ENCODE measurements around the gene PTPRD. TPM values are rescaled to one million over a fixed set of nuclear protein-coding genes. Genes with fewer than 3 reads are reported as not detected.

The PTPRD gene
- total RNA-seq, 1 donor from 2014 or later = 30.8 TPM

DNA sequence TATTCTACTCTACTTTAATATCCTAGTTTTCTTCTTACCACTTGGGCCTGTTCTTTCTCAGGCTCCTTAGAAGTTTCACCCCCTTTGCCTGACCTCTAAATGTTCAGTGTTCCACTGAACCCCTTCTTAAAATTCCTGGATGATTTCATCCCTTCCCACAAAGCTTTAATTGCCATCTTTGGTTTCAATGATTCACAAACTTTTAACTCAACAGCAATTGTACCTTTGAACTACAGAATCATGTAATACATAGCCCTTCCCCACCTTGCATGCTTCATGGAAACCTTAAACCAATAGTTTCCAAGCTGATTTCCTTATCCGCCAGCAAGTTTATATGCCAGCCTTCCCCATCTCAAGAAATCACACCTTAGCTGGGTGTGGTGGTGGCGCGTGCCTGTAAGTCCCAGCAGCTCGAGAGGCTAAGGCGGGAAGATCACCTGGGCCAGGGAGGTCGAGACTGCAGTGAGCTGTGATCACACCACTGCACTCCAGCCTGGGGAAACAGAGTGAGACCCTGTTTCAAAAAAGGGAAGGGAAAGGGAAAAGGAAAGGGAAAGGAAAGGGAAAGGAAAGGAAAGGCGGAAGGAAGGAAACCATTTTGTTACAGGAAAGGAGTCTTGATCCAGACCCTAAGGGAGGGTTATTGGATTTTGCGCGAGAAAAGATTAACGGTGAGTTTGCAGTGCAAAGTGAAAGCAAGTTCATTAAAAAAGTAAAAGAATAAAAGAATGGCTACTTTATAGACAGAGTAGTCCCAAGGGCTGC, 1789.5 kb downstream of the PTPRD start:
- intact Hi-C loops (cut with DNase I) = no loop called here
- H3K27me3 ChIP-seq = no peaks in the 10 kb centered on the region
- H3K36me3 ChIP-seq = no peaks in the 10 kb centered on the region
- H3K27ac ChIP-seq = no peak overlapping the region
- DNase-seq = no peak
- TF ChIP-seq, protein P1, sequence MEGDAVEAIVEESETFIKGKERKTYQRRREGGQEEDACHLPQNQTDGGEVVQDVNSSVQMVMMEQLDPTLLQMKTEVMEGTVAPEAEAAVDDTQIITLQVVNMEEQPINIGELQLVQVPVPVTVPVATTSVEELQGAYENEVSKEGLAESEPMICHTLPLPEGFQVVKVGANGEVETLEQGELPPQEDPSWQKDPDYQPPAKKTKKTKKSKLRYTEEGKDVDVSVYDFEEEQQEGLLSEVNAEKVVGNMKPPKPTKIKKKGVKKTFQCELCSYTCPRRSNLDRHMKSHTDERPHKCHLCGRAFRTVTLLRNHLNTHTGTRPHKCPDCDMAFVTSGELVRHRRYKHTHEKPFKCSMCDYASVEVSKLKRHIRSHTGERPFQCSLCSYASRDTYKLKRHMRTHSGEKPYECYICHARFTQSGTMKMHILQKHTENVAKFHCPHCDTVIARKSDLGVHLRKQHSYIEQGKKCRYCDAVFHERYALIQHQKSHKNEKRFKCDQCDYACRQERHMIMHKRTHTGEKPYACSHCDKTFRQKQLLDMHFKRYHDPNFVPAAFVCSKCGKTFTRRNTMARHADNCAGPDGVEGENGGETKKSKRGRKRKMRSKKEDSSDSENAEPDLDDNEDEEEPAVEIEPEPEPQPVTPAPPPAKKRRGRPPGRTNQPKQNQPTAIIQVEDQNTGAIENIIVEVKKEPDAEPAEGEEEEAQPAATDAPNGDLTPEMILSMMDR (IDR thresholded peaks at IDR 0.05) = no peak
- no peaks in the 10 kb centered on the region for H3K4me1 ChIP-seq
- H3K9me3 ChIP-seq = no peaks in the 10 kb centered on the region
- no peak for ATAC-seq
- no peak overlapping the region for H3K4me3 ChIP-seq

DNA sequence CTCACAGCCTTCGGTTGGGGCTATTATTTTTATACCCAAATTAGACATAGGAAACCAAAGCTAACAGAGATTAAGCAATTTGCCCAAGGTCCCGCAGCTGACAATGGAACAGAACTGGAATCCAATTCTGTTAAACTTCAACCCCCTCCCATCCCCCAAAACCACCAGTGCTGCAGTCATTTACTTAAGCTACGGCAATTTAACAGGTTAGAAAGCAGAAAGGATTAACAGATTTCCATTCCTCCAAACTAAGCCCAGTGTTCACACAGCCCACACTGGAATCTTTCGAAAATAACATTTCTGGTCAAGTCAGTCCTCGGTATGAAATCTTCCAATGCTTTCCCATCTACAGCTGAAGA, 1790.2 kb downstream of the PTPRD start:
- H3K9me3 ChIP-seq = no peaks in the 10 kb centered on the region
- H3K27ac ChIP-seq = no peak overlapping the region
- H3K27me3 ChIP-seq = no peaks in the 10 kb centered on the region
- TF ChIP-seq, protein P1 (IDR thresholded peaks at IDR 0.05) = no peak
- no peak for ATAC-seq
- no peaks in the 10 kb centered on the region for H3K4me1 ChIP-seq
- intact Hi-C loops (cut with DNase I) = no loop called here
- no peak overlapping the region for H3K4me3 ChIP-seq
- H3K36me3 ChIP-seq = no peaks in the 10 kb centered on the region
- no peak for DNase-seq

DNA sequence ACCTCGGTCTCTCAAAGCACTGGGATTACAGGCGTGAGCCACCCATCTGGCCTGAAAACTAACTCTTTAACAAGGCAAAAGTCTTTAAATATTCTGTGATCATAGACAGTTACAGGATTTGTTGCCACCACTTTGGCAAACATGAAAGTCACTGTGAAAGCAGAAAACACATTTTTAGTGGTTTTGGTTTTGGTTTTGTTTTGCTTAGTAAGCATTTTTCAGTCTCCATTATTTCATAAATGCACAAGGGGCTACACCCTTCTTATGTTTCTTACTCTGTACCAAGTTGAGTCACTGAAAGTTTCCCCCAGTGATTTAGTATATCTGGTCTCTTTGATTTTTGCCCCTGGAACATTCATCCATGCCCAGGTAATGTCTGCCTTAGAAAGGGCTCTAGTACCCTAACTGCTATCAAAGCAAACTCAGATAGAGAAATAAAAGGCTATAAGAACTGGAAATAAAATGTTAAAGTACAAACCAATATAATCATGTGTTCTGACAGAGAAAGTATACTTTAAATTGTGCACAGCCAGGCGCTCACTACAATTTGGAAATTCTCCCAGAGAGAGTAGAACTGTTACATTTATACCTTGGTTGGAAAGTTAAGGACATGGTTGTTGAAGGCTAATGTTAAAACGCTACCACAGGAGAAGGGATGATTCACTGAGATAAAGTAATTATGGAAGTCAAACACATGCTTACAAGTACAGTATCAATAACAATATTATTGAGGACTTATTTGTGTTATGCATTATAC, 1790.7 kb downstream of the PTPRD start:
- Histone ChIP-seq H3K36me3 (no peaks in the 10 kb centered on the region), H3K9me3 (no peaks in the 10 kb centered on the region), H3K4me3 (no peak overlapping the region), H3K4me1 (no peaks in the 10 kb centered on the region), H3K27ac (no peak overlapping the region), H3K27me3 (no peaks in the 10 kb centered on the region)
- ATAC-seq (no peak), DNase-seq (no peak)
- TF ChIP-seq, protein P1 (IDR thresholded peaks at IDR 0.05) = no peak
- intact Hi-C loops (cut with DNase I) = no loop called here

DNA sequence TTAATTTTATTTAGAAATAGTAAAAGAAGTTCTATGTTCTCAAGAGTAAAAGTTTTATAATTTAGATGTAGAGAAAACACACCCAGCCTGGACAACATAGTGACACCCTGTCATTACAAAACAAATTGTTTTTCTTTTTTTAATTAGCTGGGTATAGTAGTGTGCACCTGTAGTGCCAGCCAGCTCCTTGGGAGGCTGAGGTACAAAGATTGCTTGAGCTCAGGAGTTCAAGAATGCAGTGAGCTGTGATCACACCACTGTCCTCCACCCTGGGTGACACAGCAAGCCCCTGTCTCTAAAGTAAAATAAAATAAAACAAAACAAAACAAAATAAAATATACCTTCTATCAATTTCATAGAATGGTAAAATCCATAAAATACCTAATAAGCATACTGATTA, 1795.5 kb downstream of the PTPRD start:
- Histone ChIP-seq H3K27me3 (no peaks in the 10 kb centered on the region), H3K27ac (no peak overlapping the region), H3K9me3 (no peaks in the 10 kb centered on the region), H3K4me1 (no peaks in the 10 kb centered on the region), H3K4me3 (no peak overlapping the region), H3K36me3 (no peaks in the 10 kb centered on the region)
- DNase-seq (no peak), ATAC-seq (no peak)
- TF ChIP-seq, protein P1 (IDR thresholded peaks at IDR 0.05) = no peak
- intact Hi-C loops (cut with DNase I) = no loop called here

DNA sequence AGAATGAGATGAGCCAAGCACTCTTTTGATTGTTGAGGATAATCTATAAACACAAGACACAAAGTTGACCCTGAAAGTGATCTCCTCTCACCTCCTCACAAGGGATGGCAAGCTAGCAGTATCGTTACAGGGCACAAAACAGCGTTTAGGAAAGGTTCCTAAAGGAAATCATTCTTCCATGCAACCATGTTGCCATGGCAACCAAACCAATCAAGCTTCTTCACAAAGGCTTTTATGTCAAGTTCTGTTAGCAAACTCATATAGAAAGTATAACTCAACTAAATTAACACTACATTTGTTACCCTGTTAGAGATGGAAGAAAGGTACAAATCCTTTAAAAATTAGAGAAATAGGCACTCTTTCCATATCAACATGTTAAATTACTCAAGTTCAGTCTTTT, 1796.4 kb downstream of the PTPRD start:
- H3K36me3 ChIP-seq = no peaks in the 10 kb centered on the region
- ATAC-seq (no peak), DNase-seq (no peak)
- no peaks in the 10 kb centered on the region for H3K9me3 ChIP-seq
- H3K4me1 ChIP-seq = no peaks in the 10 kb centered on the region
- intact Hi-C loops (cut with DNase I) = no loop called here
- no peak overlapping the region for H3K4me3 ChIP-seq
- TF ChIP-seq, protein P1 (IDR thresholded peaks at IDR 0.05) = no peak
- H3K27me3 ChIP-seq = no peaks in the 10 kb centered on the region
- H3K27ac ChIP-seq = no peak overlapping the region
